ENCODE data around the gene PILRB.
"Not testable (repeated sequence)": the region's sequence is repeated elsewhere in the genome, so short reads cannot be mapped to it uniquely, and the experiment has no call there.

Gene PILRB

DNA sequence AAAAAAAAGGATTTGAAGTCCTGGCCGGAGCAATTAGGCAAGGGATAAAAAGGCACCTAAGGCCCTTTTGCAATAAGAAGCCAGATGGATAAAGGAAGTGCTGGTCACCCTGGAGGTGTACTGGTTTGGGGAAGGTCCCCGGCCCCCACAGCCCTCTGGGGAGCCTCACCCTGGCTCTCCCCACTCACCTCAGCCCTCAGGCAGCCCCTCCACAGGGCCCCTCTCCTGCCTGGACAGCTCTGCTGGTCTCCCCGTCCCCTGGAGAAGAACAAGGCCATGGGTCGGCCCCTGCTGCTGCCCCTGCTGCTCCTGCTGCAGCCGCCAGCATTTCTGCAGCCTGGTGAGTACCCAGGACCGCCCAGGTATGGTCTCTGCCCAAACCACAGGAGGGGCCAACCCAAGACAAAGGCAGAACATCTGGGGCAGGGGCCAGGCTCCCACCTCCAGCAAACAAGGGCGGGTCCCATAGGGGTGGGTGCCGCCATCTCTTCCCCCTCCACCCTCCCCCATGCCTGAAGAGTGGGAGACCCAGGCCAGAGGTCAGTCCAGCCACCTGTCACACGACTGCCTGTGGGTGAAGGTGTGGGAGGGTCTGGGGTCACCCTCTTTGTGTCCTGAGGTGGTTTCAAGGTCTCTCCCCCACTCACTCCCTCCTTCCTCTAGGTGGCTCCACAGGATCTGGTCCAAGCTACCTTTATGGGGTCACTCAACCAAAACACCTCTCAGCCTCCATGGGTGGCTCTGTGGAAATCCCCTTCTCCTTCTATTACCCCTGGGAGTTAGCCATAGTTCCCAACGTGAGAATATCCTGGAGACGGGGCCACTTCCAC is at the start of gene PILRB:
TSS of gene PILRB (plus strand) at position 91 of the 830 bp plus-strand sequence. CDS start at position 277, 186 bp downstream.
- TF ChIP-seq, protein P1, sequence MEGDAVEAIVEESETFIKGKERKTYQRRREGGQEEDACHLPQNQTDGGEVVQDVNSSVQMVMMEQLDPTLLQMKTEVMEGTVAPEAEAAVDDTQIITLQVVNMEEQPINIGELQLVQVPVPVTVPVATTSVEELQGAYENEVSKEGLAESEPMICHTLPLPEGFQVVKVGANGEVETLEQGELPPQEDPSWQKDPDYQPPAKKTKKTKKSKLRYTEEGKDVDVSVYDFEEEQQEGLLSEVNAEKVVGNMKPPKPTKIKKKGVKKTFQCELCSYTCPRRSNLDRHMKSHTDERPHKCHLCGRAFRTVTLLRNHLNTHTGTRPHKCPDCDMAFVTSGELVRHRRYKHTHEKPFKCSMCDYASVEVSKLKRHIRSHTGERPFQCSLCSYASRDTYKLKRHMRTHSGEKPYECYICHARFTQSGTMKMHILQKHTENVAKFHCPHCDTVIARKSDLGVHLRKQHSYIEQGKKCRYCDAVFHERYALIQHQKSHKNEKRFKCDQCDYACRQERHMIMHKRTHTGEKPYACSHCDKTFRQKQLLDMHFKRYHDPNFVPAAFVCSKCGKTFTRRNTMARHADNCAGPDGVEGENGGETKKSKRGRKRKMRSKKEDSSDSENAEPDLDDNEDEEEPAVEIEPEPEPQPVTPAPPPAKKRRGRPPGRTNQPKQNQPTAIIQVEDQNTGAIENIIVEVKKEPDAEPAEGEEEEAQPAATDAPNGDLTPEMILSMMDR (IDR thresholded peaks at IDR 0.05; ENCODE audit: low read depth, low read length) = no peak
- TF ChIP-seq, protein P2, sequence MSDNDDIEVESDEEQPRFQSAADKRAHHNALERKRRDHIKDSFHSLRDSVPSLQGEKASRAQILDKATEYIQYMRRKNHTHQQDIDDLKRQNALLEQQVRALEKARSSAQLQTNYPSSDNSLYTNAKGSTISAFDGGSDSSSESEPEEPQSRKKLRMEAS (IDR thresholded peaks at IDR 0.05; ENCODE audit: low read depth, low read length) = no peak
- TF ChIP-seq POLR2A (IDR thresholded peaks at IDR 0.05; ENCODE audit: extremely low read depth, insufficient read length) = no peak
- no peak within 1 kb of the TSS for H3K4me3 ChIP-seq (ENCODE audit: low read depth, low read length)
- DNase-seq (ENCODE audit: low read depth) = peak; percentile 40

DNA sequence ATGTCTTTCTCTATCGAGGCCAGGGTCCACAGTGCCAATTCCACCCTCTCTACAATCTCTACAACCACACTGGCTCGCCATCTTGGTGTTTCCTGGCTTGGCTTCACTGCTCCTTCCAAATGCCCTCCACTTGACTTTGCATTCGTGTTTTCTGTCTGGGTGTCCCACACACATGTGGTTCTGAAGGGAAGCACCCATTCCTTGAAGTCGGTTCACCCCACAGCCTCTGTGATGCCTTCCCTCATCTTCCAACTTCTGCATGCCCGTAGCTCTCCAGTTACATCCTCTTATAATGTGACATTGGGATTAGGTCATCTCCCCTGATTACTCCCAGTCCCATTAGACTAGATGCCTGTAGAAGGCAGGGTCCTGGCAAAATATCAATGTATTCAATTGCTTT is 39.6 kb upstream of the PILRB start:
- DNase-seq (ENCODE audit: low read depth) = peak; percentile 61
- not testable (repeated sequence) for H3K4me3 ChIP-seq (ENCODE audit: low read depth, low read length)

DNA sequence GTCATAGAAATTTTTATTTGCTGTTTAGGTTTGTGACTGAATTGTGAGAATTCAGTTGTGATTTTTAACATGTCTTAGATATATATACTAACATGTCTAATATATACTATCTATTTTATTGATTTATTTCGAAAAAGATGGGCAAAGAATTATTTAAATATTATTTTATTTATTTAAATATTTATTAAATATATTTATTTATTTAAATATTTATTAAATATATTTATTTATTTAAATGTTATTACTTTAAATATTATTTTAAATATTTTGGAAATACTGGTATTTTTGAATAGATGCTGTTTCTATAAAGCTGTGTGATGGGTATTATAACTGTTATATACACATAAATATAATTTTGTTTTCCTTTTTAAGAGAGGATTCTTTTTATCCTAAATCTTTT is 36.3 kb upstream of the PILRB start:
- not testable (repeated sequence) for DNase-seq (ENCODE audit: low read depth); H3K4me3 ChIP-seq (ENCODE audit: low read depth, low read length)

DNA sequence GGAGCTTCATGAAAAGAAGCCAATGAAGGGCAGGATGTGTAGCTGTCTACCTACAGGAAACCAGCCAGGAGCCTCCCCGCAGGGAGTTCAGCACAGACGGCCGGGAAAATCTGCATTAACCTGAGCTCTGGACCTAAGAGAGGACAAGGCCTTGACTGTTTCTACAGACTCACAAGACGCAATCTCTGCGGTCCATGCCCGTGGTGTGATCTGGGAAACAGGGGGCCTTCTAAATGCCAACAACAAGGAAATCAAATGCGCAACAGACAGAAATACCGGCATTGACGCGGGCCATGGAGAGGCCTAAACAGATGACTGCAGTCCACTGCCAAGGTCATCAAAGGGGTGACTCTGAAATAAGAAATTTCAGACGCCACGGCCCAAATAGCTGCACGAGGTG is 33.7 kb upstream of the PILRB start:
- not testable (repeated sequence) for DNase-seq (ENCODE audit: low read depth); H3K4me3 ChIP-seq (ENCODE audit: low read depth, low read length)

DNA sequence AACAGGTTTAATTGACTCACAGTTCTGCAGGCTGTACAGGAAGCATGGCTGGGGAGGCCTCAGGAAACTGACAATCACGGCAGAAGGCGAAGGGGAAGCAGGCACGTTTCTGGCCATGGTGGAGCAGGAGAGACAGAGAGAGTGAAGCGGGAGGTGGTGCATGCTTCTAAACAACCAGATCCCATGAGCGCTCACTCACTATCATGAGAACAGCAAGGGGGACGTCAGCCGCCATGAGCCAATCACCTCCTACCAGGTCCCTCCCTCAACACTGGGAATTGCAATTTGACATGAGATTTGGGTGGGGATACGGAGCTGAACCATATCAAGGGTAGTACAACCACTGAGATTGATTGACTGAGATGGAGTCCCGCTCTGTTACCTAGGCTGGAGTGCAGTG is 32.2 kb upstream of the PILRB start:
- not testable (repeated sequence) for DNase-seq (ENCODE audit: low read depth); H3K4me3 ChIP-seq (ENCODE audit: low read depth, low read length)

DNA sequence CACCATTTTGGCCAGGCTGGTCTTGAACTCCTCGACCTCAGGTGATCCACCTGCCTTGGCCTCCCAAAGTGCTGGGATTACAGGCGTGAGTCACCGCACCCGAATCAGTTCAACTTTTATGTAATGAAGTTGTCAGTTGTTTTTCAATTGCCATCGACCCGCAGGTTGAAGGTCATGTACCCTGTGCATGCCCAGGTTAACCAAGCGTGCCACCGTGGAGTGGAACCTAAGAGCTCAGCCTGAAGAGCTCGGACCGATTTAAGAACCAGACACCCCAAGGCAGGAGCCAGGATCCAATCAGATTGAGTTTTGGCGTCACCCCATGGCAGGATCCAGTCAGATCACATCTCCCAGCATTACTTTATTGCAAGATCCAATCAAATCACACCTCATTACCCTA is 31.0 kb upstream of the PILRB start:
- H3K4me3 ChIP-seq (ENCODE audit: low read depth, low read length); DNase-seq (ENCODE audit: low read depth): not testable (repeated sequence)

DNA sequence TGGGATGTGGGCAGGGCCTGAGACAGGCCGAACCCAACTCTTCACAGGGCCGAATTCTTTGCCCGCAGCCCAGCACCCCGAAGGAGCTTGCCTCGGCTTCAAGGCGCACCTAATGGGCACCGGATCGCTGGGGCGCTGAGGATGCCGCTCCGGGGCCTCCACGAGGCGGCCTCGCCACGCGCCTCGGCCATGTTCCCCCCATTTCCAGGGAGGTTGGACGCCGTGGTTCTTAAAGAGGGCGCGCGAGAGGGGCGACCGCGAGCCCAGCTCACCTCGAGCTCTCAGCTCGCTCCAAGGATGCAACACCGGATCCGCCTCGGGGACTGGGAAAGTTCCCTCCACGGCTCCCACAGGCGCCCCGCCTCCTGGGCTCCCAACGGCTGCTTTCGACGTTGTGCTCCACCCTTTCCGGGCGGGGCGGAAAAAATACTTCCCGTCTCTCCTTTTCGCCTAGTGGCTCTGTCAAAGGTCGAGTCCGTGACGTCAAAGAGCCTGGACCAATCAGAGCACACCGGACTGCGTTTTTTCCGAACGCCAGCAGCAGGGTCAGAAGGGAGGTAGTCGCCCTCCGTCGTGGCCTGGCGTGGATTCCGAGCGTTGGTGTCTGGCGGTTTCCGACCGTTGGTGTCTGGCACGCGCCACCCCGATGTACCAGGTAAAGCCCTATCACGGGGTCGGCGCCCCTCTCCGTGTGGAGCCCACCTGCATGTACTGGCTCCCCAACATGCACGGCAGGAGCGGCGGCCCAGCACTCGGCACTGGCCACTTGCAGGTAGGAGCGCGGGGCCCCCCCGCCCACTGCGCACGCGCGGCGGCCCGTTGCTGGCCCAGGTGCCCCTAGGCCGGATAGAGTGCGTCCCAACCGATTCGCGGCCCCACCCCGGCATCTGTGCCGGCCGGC is 22.1 kb upstream of the PILRB start:
- TF ChIP-seq POLR2A (IDR thresholded peaks at IDR 0.05; ENCODE audit: extremely low read depth, insufficient read length) (peak; percentile 98), MYC (IDR thresholded peaks at IDR 0.05; ENCODE audit: low read depth, low read length) (peak; percentile 85; the same call in 1 of the 2 replicates)
- TF ChIP-seq, protein P2 (IDR thresholded peaks at IDR 0.05; ENCODE audit: low read depth, low read length) = peak; percentile 22
- peak overlapping the region; percentile 74 for H3K4me3 ChIP-seq (ENCODE audit: low read depth, low read length)
- peak; percentile 96 for DNase-seq (ENCODE audit: low read depth)

DNA sequence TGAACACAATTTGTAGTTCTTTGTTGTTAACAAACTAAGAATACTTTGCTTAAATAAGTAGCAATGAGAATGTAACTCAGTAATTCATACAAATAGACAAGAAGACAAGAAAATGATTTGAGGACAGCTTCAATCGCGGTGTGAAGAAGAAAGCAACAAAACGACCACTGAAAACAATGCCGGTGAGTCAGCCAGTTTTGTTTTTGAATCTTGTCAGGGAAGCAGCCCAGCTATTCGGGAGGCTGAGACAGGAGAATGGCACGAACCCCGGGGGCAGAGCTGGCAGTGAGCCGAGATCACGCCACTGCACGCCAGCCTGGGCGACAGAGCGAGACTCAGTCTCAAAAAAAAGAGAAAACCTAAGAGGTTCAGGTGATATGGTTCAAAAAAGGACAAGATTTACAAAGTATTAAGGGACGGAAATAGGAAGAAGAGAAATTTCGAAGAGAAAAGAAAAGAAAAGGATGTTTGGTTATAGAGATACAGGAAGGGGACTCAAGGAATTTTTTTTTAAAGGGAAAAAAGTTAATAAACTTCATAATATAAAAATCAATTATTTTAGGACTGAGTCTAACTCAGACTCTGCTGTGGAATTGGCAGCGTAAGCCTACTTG is 19.7 kb upstream of the PILRB start:
- not testable (repeated sequence) for DNase-seq (ENCODE audit: low read depth); H3K4me3 ChIP-seq (ENCODE audit: low read depth, low read length)

DNA sequence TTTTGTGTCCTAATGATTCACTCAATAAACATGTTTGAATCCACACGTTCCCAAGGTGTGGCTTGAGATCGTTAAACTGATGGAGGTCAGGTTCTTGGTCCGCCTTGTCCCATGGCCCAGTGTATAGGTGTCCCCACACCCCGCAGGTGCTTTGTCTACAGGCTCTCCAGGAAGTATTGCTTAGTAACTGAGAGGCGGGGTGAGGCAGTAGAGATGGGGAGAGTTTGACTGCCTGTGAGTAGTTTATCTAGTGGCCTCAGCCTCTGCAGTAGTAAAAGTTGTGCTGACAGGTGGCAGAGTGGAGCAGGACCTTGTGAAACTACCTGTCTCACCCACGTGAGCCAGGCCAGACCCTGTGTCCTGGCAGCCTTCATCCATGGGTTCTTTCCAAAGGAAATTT is 16.6 kb upstream of the PILRB start:
- H3K4me3 ChIP-seq (ENCODE audit: low read depth, low read length); DNase-seq (ENCODE audit: low read depth): not testable (repeated sequence)

DNA sequence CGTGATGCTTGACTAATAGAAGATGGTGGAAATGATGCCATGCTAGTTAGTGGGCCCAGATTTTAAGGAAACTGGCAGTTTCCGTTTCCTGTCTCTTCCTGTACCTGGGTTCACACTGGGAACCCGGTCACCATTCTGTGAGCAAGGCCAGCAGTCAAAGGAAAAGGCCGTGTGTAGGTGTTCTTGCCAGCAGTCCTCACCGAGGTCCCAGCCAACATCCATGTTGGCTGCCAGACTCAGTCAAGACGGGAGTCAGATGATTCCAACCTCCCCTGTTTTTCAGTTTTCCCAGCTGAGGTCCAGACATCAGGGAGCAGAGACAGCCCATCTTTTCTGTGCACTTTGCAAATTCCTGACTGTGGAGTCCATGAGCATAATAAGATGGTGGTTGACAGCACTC is 15.2 kb upstream of the PILRB start:
- H3K4me3 ChIP-seq (ENCODE audit: low read depth, low read length) = no peak overlapping the region
- TF ChIP-seq, protein P1 (IDR thresholded peaks at IDR 0.05; ENCODE audit: low read depth, low read length) = no peak
- TF ChIP-seq, protein P2 (IDR thresholded peaks at IDR 0.05; ENCODE audit: low read depth, low read length) = no peak
- TF ChIP-seq POLR2A (IDR thresholded peaks at IDR 0.05; ENCODE audit: extremely low read depth, insufficient read length) (no peak), MYC (IDR thresholded peaks at IDR 0.05; ENCODE audit: low read depth, low read length) (no peak)
- no peak for DNase-seq (ENCODE audit: low read depth)

DNA sequence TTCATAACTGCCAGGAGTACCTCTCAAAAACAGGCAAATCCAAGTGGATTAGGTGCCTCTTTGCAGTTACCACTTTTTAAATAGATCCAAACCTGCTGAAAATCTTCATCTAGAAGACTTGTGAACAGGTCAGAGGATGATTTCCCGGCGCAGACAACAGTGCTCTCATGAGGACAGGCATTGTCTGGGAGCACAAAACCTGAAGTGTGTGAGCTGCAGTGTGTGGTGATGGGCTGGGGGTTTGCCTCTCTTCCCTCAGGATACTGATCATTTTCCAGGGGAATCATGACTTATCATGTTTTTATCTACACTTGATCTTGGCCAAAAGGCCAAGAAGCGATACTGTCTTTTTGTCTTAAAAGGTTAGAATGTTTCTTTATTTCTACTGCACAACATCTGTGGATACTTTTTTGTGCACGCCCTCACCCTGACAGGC is 13.8 kb upstream of the PILRB start:
- H3K4me3 ChIP-seq (ENCODE audit: low read depth, low read length); DNase-seq (ENCODE audit: low read depth): not testable (repeated sequence)

All from NB4 (cell line).